Left lung (tissue), 10 donors: ENCODE measurements around the gene UBXN7. TPM values are rescaled to one million over a fixed set of nuclear protein-coding genes. Genes with fewer than 3 reads are reported as not detected.
A peak's percentile ranks its signal among the peaks of the same experiment; 100 is the strongest.

Experiments used
- ATAC-seq: fragments of 200-7000 bp; cut with Tn5 transposase; one replicate; pipeline ENCODE4 v1.9.1; 2020; ENCODE audit warnings: moderate library complexity
- DNase-seq, 4 donors: peaks; one replicate each; pipeline ENCODE4 v3.0.0-alpha.2; 2013 to 2020
- H3K27ac ChIP-seq, 2 donors: fragments of 200-600 bp; sonication (generic) in 1 of 2; one replicate each; pipeline versions ENCODE4 v1.5.0 to v1.8.0; 2020 to 2021
- H3K27me3 ChIP-seq, 2 donors: fragments of 200-600 bp; sonication (generic) in 1 of 2; one replicate each; pipeline versions ENCODE4 v1.5.0 to v1.8.0; 2020 to 2021
- H3K36me3 ChIP-seq, 2 donors: fragments of 200-600 bp; sonication (generic) in 1 of 2; one replicate each; pipeline versions ENCODE4 v1.5.0 to v1.8.0; 2020 to 2021
- H3K4me1 ChIP-seq, 2 donors: fragments of 200-600 bp; one replicate each; pipeline ENCODE4 v1.8.0; 2021
- H3K4me3 ChIP-seq, 2 donors: fragments of 200-600 bp; sonication (generic) in 1 of 2; one replicate each; pipeline versions ENCODE4 v1.5.0 to v1.8.0; 2020 to 2021; ENCODE audit warnings: mild to moderate bottlenecking in 1 of 2
- H3K9me3 ChIP-seq, 2 donors: fragments of 200-600 bp; sonication (generic) in 1 of 2; one replicate each; pipeline versions ENCODE4 v1.5.0 to v1.8.0; 2020 to 2021
- intact Hi-C, 2 donors: fragments of 100-400 bp; cut with DNase I; formaldehyde crosslinking; loops; one replicate each; pipeline versions ENCODE4 v1.11.2 to v1.14.2; 2022
- polyA plus RNA-seq, 6 donors: library from polyadenylated mRNA; unstranded; fragments of 120-200 nt; gene quantifications; one replicate each; pipeline ENCODE4 v1.2.1, GENCODE V29; 2013; ENCODE audit not compliant: insufficient read length in 6 of 6
- total RNA-seq, 2 donors: library from RNA; stranded (reverse); fragmentation: NEBNext Ultra II Directional; extraction: Animal tissue kit (Norgen Biotek cat#: 25700); gene quantifications; one replicate each; pipeline ENCODE4 v1.2.1, GENCODE V29; 2021
- TF ChIP-seq, protein P1 (sequence below), 2 donors: fragments of 200-600 bp; sonication (generic) in 1 of 2; IDR thresholded peaks; one replicate each; pipeline versions ENCODE4 v1.5.0 to v1.8.0; 2021; ENCODE audit warnings: antibody characterized with exemption in 2 of 2
- donor health status: DM: no; HTN: yes; CAD: no.
- donor health status: DM: no; HTN: no; CAD: no.

Gene UBXN7
- total and polyA plus RNA-seq, 8 donors = 35.2 to 56.3 (median 40.2) TPM

GRCh38 chr3:196356556-196356955, 75.7 kb downstream of the UBXN7 start:
- Histone ChIP-seq H3K27me3 (no peaks in the 10 kb centered on the region), H3K36me3 (peaks cover 0 to 77% of the 10 kb centered on the region in 2 donors), H3K4me3 (no peak overlapping the region), H3K9me3 (no peaks in the 10 kb centered on the region), H3K27ac (no peak overlapping the region), H3K4me1 (no peaks in the 10 kb centered on the region)
- ATAC-seq (no peak), DNase-seq (no peak)
- TF ChIP-seq, protein P1, sequence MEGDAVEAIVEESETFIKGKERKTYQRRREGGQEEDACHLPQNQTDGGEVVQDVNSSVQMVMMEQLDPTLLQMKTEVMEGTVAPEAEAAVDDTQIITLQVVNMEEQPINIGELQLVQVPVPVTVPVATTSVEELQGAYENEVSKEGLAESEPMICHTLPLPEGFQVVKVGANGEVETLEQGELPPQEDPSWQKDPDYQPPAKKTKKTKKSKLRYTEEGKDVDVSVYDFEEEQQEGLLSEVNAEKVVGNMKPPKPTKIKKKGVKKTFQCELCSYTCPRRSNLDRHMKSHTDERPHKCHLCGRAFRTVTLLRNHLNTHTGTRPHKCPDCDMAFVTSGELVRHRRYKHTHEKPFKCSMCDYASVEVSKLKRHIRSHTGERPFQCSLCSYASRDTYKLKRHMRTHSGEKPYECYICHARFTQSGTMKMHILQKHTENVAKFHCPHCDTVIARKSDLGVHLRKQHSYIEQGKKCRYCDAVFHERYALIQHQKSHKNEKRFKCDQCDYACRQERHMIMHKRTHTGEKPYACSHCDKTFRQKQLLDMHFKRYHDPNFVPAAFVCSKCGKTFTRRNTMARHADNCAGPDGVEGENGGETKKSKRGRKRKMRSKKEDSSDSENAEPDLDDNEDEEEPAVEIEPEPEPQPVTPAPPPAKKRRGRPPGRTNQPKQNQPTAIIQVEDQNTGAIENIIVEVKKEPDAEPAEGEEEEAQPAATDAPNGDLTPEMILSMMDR (IDR thresholded peaks at IDR 0.05) = no peak
- intact Hi-C loops = no loop called here

- intact Hi-C loops = no loop called here
- no peaks in the 10 kb centered on the region for H3K27me3 ChIP-seq
- no peak overlapping the region for H3K27ac ChIP-seq
- H3K4me3 ChIP-seq = no peak overlapping the region
- H3K36me3 ChIP-seq = peaks cover 0 to 68% of the 10 kb centered on the region in 2 donors
- DNase-seq = no peak
- TF ChIP-seq, protein P1 (IDR thresholded peaks at IDR 0.05) = no peak
- H3K4me1 ChIP-seq = no peaks in the 10 kb centered on the region
- no peak for ATAC-seq
- no peaks in the 10 kb centered on the region for H3K9me3 ChIP-seq
Measured at GRCh38 chr3:196355668-196356067, 76.6 kb downstream of the UBXN7 start.

DNA sequence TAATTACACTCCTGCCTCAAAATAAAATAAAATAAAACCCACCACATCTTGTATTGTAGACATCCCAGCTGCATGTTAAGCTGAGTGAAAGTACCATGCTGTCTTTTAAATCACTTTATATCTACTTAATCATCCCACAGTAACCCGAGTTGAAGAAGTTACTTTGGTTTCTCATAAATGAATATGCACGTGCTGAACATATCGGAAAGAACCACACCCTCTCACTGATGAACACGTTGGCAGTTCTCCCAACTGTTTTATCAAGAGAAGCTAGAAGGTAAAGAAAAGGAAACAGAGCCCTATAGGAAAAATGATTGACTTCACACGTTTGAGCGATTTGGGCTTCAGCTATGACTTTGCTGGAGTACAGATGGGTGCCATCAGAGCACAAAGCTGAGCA, 78.1 kb downstream of the UBXN7 start:
- intact Hi-C loops = no loop called here
- no peaks in the 10 kb centered on the region for H3K27me3 ChIP-seq
- no peaks in the 10 kb centered on the region for H3K4me1 ChIP-seq
- ATAC-seq (no peak), DNase-seq (no peak)
- TF ChIP-seq, protein P1 (IDR thresholded peaks at IDR 0.05) = no peak
- H3K27ac ChIP-seq = no peak overlapping the region
- peaks cover 0 to 58% of the 10 kb centered on the region in 2 donors for H3K36me3 ChIP-seq
- H3K9me3 ChIP-seq = no peaks in the 10 kb centered on the region
- no peak overlapping the region for H3K4me3 ChIP-seq

- intact Hi-C loops = no loop called here
- no peak for DNase-seq
- H3K9me3 ChIP-seq = no peaks in the 10 kb centered on the region
- H3K4me1 ChIP-seq = no peaks in the 10 kb centered on the region
- peaks cover 0 to 34% of the 10 kb centered on the region in 2 donors for H3K36me3 ChIP-seq
- H3K4me3 ChIP-seq = no peak overlapping the region
- H3K27me3 ChIP-seq = no peaks in the 10 kb centered on the region
- no peak overlapping the region for H3K27ac ChIP-seq
- TF ChIP-seq, protein P1 (IDR thresholded peaks at IDR 0.05) = no peak
- ATAC-seq = no peak
Measured at GRCh38 chr3:196351541-196351940, 80.7 kb downstream of the UBXN7 start.

- no peaks in the 10 kb centered on the region for H3K27me3 ChIP-seq
- DNase-seq (peak in 2 of 4 donors; percentile 10 to 16), ATAC-seq (no peak)
- intact Hi-C loops = no loop called here
- no peak overlapping the region for H3K27ac ChIP-seq
- no peaks in the 10 kb centered on the region for H3K9me3 ChIP-seq
- H3K4me1 ChIP-seq = no peaks in the 10 kb centered on the region
- TF ChIP-seq, protein P1 (IDR thresholded peaks at IDR 0.05) = no peak
- peaks cover 0 to 19% of the 10 kb centered on the region in 2 donors for H3K36me3 ChIP-seq
- H3K4me3 ChIP-seq = no peak overlapping the region
Measured at GRCh38 chr3:196350067-196350466, 82.2 kb downstream of the UBXN7 start.
